AG09319 (cell line): Measurements from ENCODE around the gene SCN8A.
"Not testable (repeated sequence)": the region's sequence is repeated elsewhere in the genome, so short reads cannot be mapped to it uniquely, and the experiment has no call there.

ENCODE experiments used
- DNase-seq: peaks from one replicate; pipeline ENCODE4 v3.0.0-alpha.2; 2010; ENCODE audit warnings: low read depth; ENCODE audit errors: extremely low read depth
- CTCF ChIP-seq: IDR thresholded peaks from 2 replicates; pipeline ENCODE4 v1.5.1; 2011; ENCODE audit warnings: low read depth, mild to moderate bottlenecking, inconsistent platforms, low read length, moderate library complexity

The SCN8A gene

GRCh38 chr12:51591016-51591901, at the start of gene SCN8A:
TSS of gene SCN8A (plus strand) at chr12:51591233. CDS start at chr12:51662818, 71,585 bp downstream.
- DNase-seq = peak; percentile 36
- no peak for TF ChIP-seq CTCF

- no peak for TF ChIP-seq CTCF
- DNase-seq = no peak
These were observed 44.9 kb upstream of the SCN8A start for GRCh38 chr12:51546097-51546496.

GRCh38 chr12:51547606-51548005, 43.4 kb upstream of the SCN8A start:
- no peak for TF ChIP-seq CTCF
- DNase-seq = no peak

GRCh38 chr12:51548241-51548640, 42.8 kb upstream of the SCN8A start:
- DNase-seq = no peak
- no peak for TF ChIP-seq CTCF

GRCh38 chr12:51549637-51550036, 41.4 kb upstream of the SCN8A start:
- no peak; the same call in 1 of the 2 replicates for TF ChIP-seq CTCF
- peak; percentile 15 for DNase-seq

- DNase-seq = not testable (repeated sequence)
These were observed 22.6 kb upstream of the SCN8A start for GRCh38 chr12:51568271-51569032.

- no peak for TF ChIP-seq CTCF
- DNase-seq = no peak
These were observed 11.6 kb upstream of the SCN8A start for GRCh38 chr12:51579321-51579850.
